Erythroblast (primary cell): ENCODE measurements around the gene CCDC47.

Source experiments
- GATA1 ChIP-seq: IDR thresholded peaks from 2 replicates; pipeline ENCODE4 v1.6.1; 2011; ENCODE audit warnings: low read depth, mild to moderate bottlenecking, control low read depth, low read length, moderate library complexity
- POLR2A ChIP-seq: IDR thresholded peaks from 2 replicates; pipeline ENCODE4 v1.6.1; 2011; ENCODE audit warnings: mild to moderate bottlenecking, low read length

- TF ChIP-seq POLR2A (no peak), GATA1 (no peak)
These were observed 36.6 kb upstream of the CCDC47 start for GRCh38 chr17:63809970-63810369.
